Mucosa of descending colon (tissue), 3 donors: ENCODE measurements around the gene TANC1. TPM values are rescaled to one million over a fixed set of nuclear protein-coding genes. Genes with fewer than 3 reads are reported as not detected.

Experiments
- ATAC-seq: fragments of 200-7000 bp; cut with Tn5 transposase; one replicate; pipeline ENCODE4 v1.9.1; 2020; ENCODE audit warnings: mild to moderate bottlenecking, moderate library complexity
- DNase-seq, 3 donors: peaks; one replicate each; pipeline ENCODE4 v3.0.0-alpha.2; 2020
- H3K36me3 ChIP-seq: fragments of 200-600 bp; one replicate; pipeline ENCODE4 v1.8.0; 2021; ENCODE audit warnings: low read depth, mild to moderate bottlenecking
- H3K4me1 ChIP-seq: fragments of 200-600 bp; one replicate; pipeline ENCODE4 v1.8.0; 2021; ENCODE audit warnings: low read depth, mild to moderate bottlenecking
- H3K4me3 ChIP-seq: fragments of 200-600 bp; one replicate; pipeline ENCODE4 v1.8.0; 2021; ENCODE audit warnings: mild to moderate bottlenecking
- H3K9me3 ChIP-seq: fragments of 200-600 bp; one replicate; pipeline ENCODE4 v1.8.0; 2021; ENCODE audit warnings: mild to moderate bottlenecking
- CTCF ChIP-seq: fragments of 200-600 bp; IDR thresholded peaks from one replicate; pipeline ENCODE4 v1.8.0; 2022; ENCODE audit warnings: antibody characterized with exemption, mild to moderate bottlenecking
- intact Hi-C, 2 donors: fragments of 100-400 bp; cut with DNase I in 1 of 2; cut with micrococcal nuclease in 1 of 2; formaldehyde crosslinking; loops; one replicate each; pipeline versions ENCODE4 v1.11.0 to v1.11.1; 2022; cut with DNase I, micrococcal nuclease
- total RNA-seq, 3 donors: library from RNA; stranded (reverse); fragmentation: NEBNext Ultra II Directional in 2 of 3; extraction: Animal tissue kit (Norgen Biotek cat#: 25700) in 2 of 3; gene quantifications; one replicate each; pipeline versions ENCODE4 v1.2.1 to v1.2.4, GENCODE V29; 2021 to 2023
- donor health status: DM: no; HTN: no; CAD: no; lungs with moderate emphysema.
- donor health status: DM: no; HTN: no; CAD: no.
- donor health status: DM: no; HTN: yes; CAD: no.

The TANC1 gene
- total RNA-seq, 3 donors from 2014 or later = 30.7 to 55.5 (median 41.0) TPM

GRCh38 chr2:159165048-159165447 lies 196.6 kb downstream of the TANC1 start:
- intact Hi-C loops = no loop called here
- Histone ChIP-seq H3K4me1 (no peaks in the 10 kb centered on the region), H3K4me3 (no peak overlapping the region), H3K9me3 (no peaks in the 10 kb centered on the region), H3K36me3 (no peaks in the 10 kb centered on the region)
- TF ChIP-seq CTCF = no peak
- no peak for DNase-seq
- ATAC-seq = no peak

- no peak for ATAC-seq
- intact Hi-C loops = no loop called here
- H3K36me3 ChIP-seq = no peaks in the 10 kb centered on the region
- H3K4me3 ChIP-seq = no peak overlapping the region
- H3K4me1 ChIP-seq = no peaks in the 10 kb centered on the region
- DNase-seq = no peak
- no peaks in the 10 kb centered on the region for H3K9me3 ChIP-seq
- no peak for TF ChIP-seq CTCF
Measured at GRCh38 chr2:159168707-159169106, 200.3 kb downstream of the TANC1 start.

GRCh38 chr2:159169187-159169586 lies 200.7 kb downstream of the TANC1 start:
- no peak for DNase-seq
- intact Hi-C loops = no loop called here

GRCh38 chr2:159172403-159172802 lies 204.0 kb downstream of the TANC1 start:
- no peak for DNase-seq
- intact Hi-C loops = no loop called here
- Histone ChIP-seq H3K36me3 (no peaks in the 10 kb centered on the region), H3K9me3 (no peaks in the 10 kb centered on the region), H3K4me3 (no peak overlapping the region), H3K4me1 (no peaks in the 10 kb centered on the region)
- no peak for TF ChIP-seq CTCF
- ATAC-seq = no peak

More at GRCh38 chr2:159169187-159169586, 200.7 kb downstream of the TANC1 start:
- Histone ChIP-seq H3K4me1 (no peaks in the 10 kb centered on the region), H3K4me3 (no peak overlapping the region), H3K9me3 (no peaks in the 10 kb centered on the region), H3K36me3 (no peaks in the 10 kb centered on the region)
- no peak for ATAC-seq
- no peak for TF ChIP-seq CTCF

GRCh38 chr2:159174759-159175158 lies 206.3 kb downstream of the TANC1 start:
- intact Hi-C loops = no loop called here
- DNase-seq (no peak), ATAC-seq (no peak)
- Histone ChIP-seq H3K9me3 (no peaks in the 10 kb centered on the region), H3K4me1 (no peaks in the 10 kb centered on the region), H3K4me3 (no peak overlapping the region), H3K36me3 (no peaks in the 10 kb centered on the region)
- TF ChIP-seq CTCF = no peak

- TF ChIP-seq CTCF = no peak
- no peaks in the 10 kb centered on the region for H3K36me3 ChIP-seq
Measured at GRCh38 chr2:159175182-159175581, 206.7 kb downstream of the TANC1 start.

More at GRCh38 chr2:159175182-159175581, 206.7 kb downstream of the TANC1 start:
- no peaks in the 10 kb centered on the region for H3K4me1 ChIP-seq
- intact Hi-C loops = no loop called here
- DNase-seq (no peak), ATAC-seq (no peak)
- H3K4me3 ChIP-seq = no peak overlapping the region
- H3K9me3 ChIP-seq = no peaks in the 10 kb centered on the region
